Medulla oblongata (tissue), 1 donor: ENCODE measurements around the gene SEMA5A.

Source experiments
- DNase-seq: peaks from one replicate; pipeline ENCODE4 v3.0.0-alpha.2; 2015; ENCODE audit errors: extremely low spot score

The SEMA5A gene

DNA sequence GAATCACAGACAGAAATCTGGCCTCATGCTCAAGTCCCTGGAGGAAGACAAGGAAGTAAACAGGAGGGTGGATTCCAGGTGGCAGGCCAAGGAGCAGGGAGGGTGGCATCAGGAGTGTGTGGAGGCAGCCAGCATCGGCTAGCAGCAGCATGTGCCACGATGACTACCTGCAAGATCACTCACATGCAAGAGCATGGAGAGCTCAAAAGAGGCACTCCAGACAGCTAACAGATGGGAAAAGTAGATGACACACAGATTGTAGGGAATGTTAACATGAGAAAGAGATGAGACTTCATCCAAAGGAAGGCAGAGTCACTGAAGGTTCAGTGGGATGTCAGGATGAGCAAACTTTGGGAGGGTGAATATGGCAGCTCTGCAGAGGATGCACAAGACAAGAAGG, 104.3 kb downstream of the SEMA5A start:
- no peak for DNase-seq

- DNase-seq = no peak
These were observed 105.4 kb downstream of the SEMA5A start for GRCh38 chr5:9440517-9440916.

DNA sequence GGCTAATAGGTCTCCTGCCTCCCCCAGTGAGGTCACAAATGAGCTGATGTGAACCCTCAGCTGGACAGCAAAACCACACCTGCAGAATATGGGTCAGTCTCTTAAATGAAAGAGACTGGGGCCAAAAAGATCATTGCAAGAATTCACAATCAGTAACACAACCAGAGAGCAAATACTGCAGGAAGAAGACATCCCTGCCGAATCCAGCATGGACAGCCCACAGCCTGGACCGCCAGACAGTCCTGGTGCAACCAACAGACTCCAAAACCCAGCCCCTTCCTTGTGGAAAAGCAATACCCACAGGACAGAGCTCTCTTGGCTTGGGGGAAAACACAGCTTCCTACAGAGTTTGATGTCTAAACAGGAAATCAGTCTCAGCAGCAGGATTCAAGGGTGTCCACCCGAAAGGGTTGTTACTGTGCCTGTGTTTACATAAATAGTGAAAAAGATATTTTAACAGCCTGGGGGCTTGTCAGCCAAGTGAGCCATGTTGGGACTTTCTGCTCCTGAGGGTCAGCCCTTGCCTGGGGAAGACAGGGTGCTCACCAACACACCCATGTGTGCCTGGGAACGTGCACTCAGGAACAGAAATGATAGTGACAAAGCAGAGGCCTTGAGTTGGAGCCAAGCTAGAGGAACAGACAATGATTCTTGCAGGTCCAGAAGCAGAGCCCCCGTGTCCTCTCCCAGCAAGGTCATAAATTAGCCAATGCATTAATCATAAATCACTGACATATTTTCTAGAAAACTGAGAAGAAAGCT, 106.2 kb downstream of the SEMA5A start:
- no peak for DNase-seq

DNA sequence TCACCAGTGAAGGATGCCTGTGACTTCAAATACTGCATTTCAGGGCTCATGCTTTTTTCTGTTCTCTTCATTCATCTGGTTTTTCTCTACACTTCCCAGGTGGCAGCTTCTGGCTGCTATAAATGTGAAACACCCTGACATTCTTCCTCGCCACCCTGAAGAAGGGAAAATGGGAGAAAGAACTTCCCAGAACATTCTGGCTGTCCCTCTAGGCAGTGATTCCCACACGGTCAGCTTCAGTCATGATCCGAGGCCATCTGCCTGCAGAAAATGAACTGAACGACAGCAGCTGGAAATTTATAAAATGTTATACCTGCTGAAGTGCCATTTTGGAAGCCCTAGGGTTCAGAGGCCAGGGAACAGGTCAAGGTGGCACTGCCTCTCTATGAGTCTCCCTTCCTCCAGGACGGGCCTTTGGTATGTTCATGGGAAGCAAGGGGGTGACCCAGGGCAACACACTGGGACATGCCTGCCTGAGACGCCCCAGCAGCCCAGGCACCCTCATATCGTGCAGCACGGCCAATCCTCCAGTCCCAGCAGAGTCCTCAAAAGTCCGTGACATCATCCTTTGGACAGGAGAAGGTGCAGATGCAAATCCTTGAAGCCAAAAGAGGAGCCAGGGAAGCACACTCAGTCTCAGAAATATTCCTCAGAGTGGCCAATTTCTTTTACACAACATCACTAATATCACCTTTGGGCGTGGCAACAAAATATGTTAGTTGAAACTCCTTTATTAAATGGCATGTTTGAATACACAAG, 107.1 kb downstream of the SEMA5A start:
- DNase-seq = no peak

DNA sequence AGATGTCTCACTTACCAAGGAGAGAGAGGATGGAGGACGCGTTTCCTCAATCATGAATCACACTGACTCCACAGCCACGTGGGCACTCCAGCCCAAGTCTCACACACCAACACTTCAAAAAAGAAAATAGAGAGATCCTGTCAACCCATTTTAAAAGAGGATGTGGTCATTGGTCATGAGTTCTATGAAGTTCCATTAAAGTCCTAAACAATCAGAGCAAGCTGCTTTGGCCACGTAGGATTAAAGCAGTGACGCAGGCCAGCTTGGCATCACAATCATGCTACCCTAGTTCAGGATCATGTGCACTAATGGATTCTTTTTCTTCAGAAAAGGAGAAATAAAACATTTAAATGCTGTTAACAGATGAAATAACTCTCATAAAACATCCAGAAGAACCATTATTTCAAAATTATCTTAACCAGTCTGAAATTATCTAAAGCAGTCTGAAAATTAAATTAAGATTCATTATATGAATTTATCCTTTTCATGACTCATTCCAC, 108.1 kb downstream of the SEMA5A start:
- DNase-seq = peak; percentile 65

- DNase-seq = no peak
These were observed 114.2 kb downstream of the SEMA5A start for GRCh38 chr5:9431496-9432258.

DNA sequence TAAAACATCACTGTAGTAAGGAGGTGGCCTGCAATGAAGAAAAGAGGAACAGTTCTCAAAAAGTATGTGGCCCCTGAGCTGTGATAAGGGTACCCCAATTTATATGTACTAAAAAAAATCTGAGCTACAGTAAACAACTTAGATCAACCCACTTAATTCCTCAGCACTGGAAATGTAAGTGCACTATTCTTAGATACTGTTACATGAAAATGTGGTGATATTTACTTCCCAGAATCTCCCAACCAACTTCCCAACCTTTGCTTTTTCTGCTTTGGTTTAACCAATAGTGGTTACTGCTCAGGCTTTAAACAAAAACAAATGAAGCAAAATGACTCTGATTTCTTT, 114.8 kb downstream of the SEMA5A start:
- DNase-seq = no peak

DNA sequence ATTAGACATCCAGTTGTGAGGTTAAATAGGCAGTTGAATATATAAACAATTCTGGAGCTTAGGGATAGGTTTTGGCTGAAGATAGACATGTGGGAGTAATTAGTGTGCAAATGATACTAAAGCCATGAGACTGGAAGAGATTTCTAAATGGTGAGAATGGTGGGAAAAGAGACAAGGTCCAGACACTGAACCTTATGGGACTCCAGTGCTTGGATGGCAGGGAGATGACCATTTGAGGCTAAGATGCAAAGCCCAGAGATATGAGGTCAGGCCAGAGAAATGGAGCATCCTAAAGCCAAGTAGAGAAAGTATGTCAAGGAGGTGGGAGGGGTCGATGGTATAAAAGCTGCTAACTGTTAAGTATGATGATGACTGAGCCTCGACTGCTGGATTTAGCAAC, 115.6 kb downstream of the SEMA5A start:
- DNase-seq = no peak

DNA sequence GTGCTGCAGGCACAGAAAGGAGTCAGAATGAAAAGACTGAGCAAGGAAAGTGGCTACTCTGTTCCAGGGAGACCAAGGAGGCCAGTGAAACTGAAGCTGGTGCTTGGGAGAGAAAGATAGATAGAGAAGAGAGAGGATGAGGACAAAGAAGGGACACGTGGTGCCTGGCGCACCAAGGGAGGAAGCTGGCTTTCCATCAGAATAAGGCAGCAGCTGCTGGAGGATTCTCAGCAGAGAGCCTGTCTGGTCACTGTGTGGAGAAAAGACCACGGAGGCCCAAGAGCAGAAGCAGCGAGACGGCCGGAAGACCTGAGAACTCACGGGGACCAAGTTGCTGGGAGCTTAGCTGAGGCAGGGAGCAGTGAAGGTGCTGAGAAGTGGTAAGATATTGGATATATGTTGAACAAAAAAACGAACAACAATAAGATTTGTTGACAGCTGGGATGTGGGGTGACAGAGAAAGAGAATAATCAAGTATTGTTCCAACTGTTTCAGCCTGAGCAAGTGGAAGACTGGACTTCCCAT, 116.1 kb downstream of the SEMA5A start:
- peak; percentile 65 for DNase-seq

GRCh38 chr5:9428272-9428671, 117.6 kb downstream of the SEMA5A start:
- DNase-seq = no peak

- DNase-seq = no peak
These were observed 120.2 kb downstream of the SEMA5A start for GRCh38 chr5:9425710-9426109.

DNA sequence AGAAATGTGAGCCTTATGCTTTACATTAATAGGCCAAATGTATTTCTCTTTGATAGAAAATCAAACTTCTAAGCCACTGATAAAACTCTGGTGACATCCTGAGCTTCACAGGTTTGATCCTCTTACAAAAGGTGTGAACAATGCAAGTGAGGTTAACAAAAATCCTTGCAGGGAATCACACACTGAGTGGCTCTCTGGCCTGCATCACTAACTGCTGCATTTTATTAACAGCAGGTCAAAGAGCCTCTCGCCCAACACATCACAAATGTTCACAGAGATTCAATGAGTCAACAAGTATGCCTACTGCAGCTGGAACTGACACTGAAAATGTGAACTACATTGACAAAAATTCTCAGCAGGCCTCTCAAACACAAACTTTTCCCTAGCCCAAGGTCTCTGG, 122.3 kb downstream of the SEMA5A start:
- no peak for DNase-seq

DNA sequence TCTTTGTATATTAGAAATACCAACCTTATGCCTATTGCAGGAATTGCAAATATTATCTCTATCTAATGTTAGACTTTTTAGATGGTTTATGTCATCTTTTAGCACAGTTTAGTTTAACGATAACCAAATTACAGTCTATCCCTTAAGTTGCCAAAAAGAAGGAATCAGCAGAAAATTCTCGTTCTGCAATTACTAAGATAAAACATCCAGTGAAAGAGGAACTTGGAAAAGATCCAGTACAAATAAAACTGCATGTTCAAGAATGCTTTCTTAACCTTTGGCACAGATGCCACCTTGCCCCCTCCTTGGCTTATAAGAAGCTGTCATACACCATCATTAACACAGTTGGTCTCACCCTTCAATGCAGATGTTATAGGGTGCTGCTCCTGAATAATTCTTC, 124.0 kb downstream of the SEMA5A start:
- no peak for DNase-seq

- DNase-seq = no peak
These were observed 126.1 kb downstream of the SEMA5A start for GRCh38 chr5:9419794-9420193.

DNA sequence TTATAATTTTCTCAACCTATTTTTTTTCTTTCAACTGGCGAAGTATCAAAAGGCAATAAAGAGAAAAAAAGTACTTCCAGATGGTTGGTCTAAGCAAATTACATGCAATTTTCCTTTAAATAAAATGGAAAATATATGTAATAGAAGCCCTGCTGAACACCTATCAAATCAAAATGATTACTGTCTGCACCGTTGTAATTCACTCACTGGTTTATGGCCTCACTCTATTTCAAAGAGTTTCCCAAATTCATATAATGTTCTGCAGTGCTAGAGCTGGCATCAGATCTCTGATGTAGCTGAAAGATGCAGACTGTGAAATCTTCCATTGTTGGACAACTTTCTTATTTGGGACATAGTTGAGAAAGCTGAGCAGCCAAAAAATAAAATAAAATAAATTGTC, 130.3 kb downstream of the SEMA5A start:
- no peak for DNase-seq

GRCh38 chr5:9415091-9415490, 130.8 kb downstream of the SEMA5A start:
- DNase-seq = no peak

- no peak for DNase-seq
These were observed 134.7 kb downstream of the SEMA5A start for GRCh38 chr5:9411142-9411541.

DNA sequence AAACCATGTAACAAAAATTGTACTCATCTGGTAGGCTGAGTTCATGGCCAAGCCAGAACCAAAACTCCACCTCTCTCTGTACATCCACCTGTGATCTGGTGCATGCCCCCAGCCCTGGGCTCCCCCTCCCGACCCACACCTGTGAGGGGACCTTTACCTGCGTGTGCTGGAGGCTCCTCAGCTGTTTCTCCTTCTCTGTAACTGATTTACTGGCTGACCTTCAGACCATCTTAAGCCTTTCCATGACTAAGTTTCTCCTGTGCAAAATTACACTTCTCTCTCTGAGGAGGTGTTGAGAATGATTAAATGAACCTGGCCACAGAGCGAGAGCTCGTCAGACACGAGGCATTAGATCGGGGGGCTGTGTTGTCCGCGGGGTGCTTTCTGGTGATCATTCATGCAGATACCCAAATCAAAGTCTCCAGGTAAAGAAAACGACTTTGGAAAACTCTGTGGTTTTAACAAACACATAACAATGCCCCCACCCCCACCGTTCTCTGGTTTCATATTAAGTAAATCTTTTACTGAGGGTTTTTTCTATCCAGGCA, 136.4 kb downstream of the SEMA5A start:
- DNase-seq = no peak

- DNase-seq = no peak
These were observed 136.9 kb downstream of the SEMA5A start for GRCh38 chr5:9408964-9409363.

DNA sequence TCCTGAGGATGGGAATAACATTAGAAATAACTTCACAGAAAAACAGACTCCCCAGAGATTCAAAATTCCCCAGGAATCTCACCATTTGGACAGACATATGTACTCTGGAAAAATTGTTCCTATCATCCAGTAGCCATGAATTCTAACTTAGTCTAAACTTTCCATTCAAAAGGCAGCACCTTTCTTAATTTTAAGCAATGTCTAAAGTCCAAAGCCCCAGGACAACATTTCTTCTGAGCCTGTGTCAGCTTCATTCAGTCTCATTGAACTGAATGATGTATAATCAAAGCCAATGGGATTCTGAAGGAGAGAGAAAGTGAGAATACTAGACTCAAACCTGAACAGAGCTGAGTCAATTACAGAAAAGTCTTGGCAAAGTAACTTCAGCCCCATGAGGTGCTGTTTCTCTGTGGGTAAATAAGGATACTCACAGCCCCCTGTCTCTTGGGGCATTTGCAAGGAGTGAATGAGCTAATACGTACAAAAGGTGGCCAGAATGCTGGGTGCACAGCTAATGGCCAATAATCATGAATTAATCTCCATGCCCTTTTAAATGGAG, 140.6 kb downstream of the SEMA5A start:
- DNase-seq = no peak

DNA sequence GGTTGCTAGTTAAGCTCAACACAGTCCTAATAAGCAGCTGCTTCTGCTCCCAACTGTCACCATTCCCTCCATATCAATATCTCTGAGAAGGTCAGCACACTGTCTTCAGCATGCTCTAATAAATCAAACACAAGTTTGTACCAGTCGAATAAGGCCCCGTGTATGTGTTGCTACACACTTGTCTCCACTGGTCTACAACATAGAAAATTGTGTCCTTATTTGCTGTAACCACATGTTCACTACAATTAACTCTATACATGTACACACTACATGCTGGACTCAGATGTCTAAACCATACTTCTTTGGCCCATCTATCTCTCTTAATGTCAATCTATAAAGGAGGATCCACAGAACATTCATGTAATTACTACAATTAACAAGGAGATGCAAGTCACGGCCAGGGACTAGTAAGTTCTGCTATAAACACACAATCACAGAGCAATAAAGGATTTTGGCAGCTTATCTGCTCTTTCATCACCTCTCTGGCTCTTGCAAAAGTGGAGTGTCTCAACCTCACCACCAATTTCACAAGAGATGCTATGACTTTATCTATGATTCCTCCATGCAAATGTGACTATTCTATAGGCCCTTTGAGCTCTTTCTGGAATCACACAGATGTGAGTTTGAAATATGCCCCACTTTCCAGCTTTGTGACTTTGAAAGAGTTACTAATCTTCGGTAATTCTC, 143.9 kb downstream of the SEMA5A start:
- DNase-seq = no peak
